Cardiac muscle cell (in vitro differentiated cells and primary cell): Measurements from ENCODE around the gene MICAL2. TPM values are rescaled to one million over a fixed set of nuclear protein-coding genes. Genes with fewer than 3 reads are reported as not detected.
A peak's percentile ranks its signal among the peaks of the same experiment; 100 is the strongest.

Experiments used
- DNase-seq, 2 donors: peaks; one replicate each; pipeline versions ENCODE4 v3.0.0 to v3.0.0-alpha.2; 2010 to 2017; ENCODE audit warnings: low read depth in 1 of 2, low spot score in 1 of 2
- H3K27ac ChIP-seq: fragments of 200-600 bp; sonication (generic); 2 replicates; pipeline ENCODE4 v1.5.1; 2016
- H3K27me3 ChIP-seq: fragments of 200-600 bp; sonication (generic); 2 replicates; pipeline ENCODE4 v1.6.0; 2016; ENCODE audit warnings: control low read depth
- H3K36me3 ChIP-seq: fragments of 200-600 bp; sonication (generic); 2 replicates; pipeline ENCODE4 v1.5.1; 2016; ENCODE audit warnings: control low read depth
- H3K4me1 ChIP-seq: fragments of 200-600 bp; sonication (generic); 2 replicates; pipeline ENCODE4 v1.8.1; 2017; ENCODE audit warnings: low read depth, mild to moderate bottlenecking, mixed run types
- H3K4me3 ChIP-seq: fragments of 200-600 bp; sonication (generic); 2 replicates; pipeline ENCODE4 v1.5.1; 2016; ENCODE audit warnings: mild to moderate bottlenecking
- H3K9me3 ChIP-seq: fragments of 200-600 bp; sonication (generic); 2 replicates; pipeline ENCODE4 v1.5.1; 2017; ENCODE audit warnings: low read depth, mild to moderate bottlenecking, control low read depth
- polyA plus RNA-seq: library from polyadenylated mRNA; unstranded; fragments of >200 nt; fragmentation: Nextera tagmentation; extraction: Ambion mirVana; gene quantifications from 2 replicates; pipeline ENCODE4 v1.2.1, GENCODE V29; 2016
- total RNA-seq: library from RNA; depleted of rRNA; stranded (reverse); fragments of >200 nt; gene quantifications from 2 replicates; pipeline ENCODE4 v1.2.3, GENCODE V29; 2016
- TF ChIP-seq, protein P1 (sequence below): IDR thresholded peaks from 2 replicates; pipeline ENCODE4 v1.5.1; 2012; ENCODE audit warnings: low read depth, mild to moderate bottlenecking, low read length

MICAL2 gene
- total and polyA plus RNA-seq, 2 experiments from 2014 or later, result 153 to 178 TPM

GRCh38 chr11:12075291-12075690 lies 35.1 kb upstream of the MICAL2 start:
- Histone ChIP-seq H3K4me1 (no peaks in the 10 kb centered on the region), H3K9me3 (no peaks in the 10 kb centered on the region), H3K27ac (no peak overlapping the region), H3K4me3 (no peak overlapping the region), H3K27me3 (no peaks in the 10 kb centered on the region), H3K36me3 (no peaks in the 10 kb centered on the region)
- no peak for DNase-seq
- TF ChIP-seq, protein P1, sequence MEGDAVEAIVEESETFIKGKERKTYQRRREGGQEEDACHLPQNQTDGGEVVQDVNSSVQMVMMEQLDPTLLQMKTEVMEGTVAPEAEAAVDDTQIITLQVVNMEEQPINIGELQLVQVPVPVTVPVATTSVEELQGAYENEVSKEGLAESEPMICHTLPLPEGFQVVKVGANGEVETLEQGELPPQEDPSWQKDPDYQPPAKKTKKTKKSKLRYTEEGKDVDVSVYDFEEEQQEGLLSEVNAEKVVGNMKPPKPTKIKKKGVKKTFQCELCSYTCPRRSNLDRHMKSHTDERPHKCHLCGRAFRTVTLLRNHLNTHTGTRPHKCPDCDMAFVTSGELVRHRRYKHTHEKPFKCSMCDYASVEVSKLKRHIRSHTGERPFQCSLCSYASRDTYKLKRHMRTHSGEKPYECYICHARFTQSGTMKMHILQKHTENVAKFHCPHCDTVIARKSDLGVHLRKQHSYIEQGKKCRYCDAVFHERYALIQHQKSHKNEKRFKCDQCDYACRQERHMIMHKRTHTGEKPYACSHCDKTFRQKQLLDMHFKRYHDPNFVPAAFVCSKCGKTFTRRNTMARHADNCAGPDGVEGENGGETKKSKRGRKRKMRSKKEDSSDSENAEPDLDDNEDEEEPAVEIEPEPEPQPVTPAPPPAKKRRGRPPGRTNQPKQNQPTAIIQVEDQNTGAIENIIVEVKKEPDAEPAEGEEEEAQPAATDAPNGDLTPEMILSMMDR, result no peak

GRCh38 chr11:12075822-12076821 lies 34.3 kb upstream of the MICAL2 start:
- peak in 1 of 2 donors; percentile 94 for DNase-seq
- H3K27ac ChIP-seq, result no peak overlapping the region
- H3K9me3 ChIP-seq, result no peaks in the 10 kb centered on the region
- TF ChIP-seq, protein P1, result no peak
- no peaks in the 10 kb centered on the region for H3K27me3 ChIP-seq
- H3K4me3 ChIP-seq, result no peak overlapping the region
- H3K4me1 ChIP-seq, result no peaks in the 10 kb centered on the region
- no peaks in the 10 kb centered on the region for H3K36me3 ChIP-seq

DNA sequence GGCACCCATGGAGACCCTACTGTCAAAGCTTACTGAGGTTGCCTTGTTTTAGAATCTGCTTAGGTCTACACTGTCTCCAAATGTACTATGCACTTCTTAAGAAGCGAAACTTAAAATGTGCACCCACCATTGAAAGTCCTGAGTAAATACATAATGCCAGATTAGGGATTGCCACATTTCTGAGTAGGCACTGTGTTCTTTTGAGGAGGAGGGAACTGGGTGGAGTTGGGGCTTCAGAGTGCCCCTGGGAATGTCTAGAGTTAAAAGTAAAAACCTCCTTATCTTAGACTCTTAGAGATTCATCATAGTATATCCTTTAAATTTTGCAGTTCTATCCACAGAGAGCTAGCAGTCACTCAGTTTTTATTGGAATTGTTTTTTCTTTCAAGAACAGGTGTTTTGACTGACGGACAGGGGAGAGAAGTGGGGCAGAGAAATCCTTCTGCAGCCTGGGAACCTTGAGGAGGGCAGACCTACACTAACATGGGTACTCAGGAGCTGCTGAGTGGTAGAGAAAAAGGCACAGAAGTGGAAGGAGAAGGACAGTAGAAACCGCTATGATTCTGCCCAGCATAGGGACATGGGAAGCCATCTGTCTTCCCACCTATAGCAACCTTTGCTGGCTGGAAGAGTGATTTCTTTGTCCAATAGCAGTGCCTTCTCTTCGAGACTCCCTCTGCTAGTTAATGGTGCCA lies 33.4 kb upstream of the MICAL2 start:
- no peaks in the 10 kb centered on the region for H3K27me3 ChIP-seq
- H3K36me3 ChIP-seq, result no peaks in the 10 kb centered on the region
- no peaks in the 10 kb centered on the region for H3K4me1 ChIP-seq
- H3K4me3 ChIP-seq, result no peak overlapping the region
- TF ChIP-seq, protein P1, result no peak
- no peaks in the 10 kb centered on the region for H3K9me3 ChIP-seq
- H3K27ac ChIP-seq, result no peak overlapping the region
- DNase-seq, result no peak

DNA sequence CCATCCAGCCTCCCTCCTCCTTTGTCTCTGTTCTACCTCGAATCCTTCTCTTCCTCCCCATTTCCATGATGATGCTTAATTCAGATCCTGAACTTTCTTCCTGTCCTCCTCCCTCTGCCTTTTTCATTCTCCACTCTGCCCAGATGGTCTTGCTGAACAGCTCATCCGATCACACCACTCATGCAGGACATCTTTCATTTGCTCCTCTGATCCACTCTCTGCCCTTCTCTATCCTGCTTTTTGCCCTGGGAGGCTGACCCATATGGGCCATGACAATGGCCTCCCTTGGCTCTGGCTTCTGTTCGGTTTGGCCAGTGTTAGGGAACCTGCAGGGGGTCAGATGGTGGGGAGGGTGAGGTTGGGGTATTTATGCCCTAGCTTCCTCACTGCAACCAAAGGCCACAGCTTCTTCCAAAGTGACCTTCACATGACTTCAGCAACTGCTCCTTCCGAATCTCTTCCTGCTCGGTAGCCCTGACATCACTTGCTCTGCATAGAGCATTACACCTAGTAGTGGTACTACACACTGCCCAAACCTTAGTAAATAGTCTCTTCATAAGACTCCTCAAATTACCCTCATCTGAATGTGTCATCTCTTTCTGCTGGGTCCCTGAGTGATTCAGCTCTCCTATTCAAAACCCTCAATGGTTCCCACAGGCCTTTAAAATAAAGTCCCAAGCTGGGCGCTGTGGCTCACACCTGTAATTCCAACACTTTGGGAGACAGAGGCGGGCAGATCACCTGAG lies 32.7 kb upstream of the MICAL2 start:
- Histone ChIP-seq H3K27me3 (no peaks in the 10 kb centered on the region), H3K4me3 (no peak overlapping the region), H3K9me3 (no peaks in the 10 kb centered on the region), H3K4me1 (no peaks in the 10 kb centered on the region), H3K27ac (no peak overlapping the region), H3K36me3 (no peaks in the 10 kb centered on the region)
- no peak for DNase-seq
- TF ChIP-seq, protein P1, result no peak

DNA sequence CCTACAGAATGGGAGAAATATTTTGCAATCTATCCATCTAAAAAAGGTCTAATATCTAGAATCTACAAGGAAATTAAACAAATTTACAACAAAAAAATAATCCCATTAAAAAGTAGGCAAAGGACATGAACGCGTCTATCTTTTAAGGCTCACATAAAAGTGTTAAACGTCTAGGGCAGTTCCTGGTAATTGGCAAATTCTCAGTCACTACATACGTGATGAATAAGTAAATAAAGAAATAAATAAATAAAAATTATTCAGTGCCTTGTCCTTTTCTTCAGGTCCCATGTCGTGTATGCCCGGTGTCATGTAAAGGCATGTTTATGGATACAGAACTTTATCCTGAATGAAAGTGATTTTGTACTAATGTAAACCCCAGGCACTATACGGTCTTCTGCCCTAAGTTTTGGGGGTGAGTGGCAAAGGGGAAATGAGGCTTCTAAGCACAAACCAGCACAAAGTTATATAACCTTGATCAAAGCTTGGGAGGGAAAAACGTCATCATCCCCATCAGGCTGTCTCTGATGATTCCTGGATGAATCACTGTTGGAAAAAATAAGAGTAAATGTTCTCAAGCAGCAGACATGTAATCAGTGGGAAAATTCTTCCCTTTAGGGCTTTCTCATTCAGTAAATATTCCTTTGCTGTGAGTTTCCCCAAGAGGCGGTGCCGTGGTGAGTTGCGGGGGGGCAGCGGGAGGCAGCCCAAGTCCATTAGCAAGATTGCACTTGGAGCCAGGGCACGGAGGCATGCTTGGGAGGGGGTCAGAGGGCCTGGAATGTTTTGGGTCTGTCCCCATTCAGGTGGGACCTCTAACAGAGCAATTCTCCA lies 30.4 kb upstream of the MICAL2 start:
- Histone ChIP-seq H3K27ac (no peak overlapping the region), H3K4me3 (no peak overlapping the region), H3K27me3 (no peaks in the 10 kb centered on the region), H3K36me3 (no peaks in the 10 kb centered on the region), H3K4me1 (no peaks in the 10 kb centered on the region), H3K9me3 (no peaks in the 10 kb centered on the region)
- TF ChIP-seq, protein P1, result no peak
- DNase-seq, result peak in 1 of 2 donors; percentile 93
